HCT116 (cell line): ENCODE results near the gene TTLL5. TPM values are rescaled to one million over a fixed set of nuclear protein-coding genes. Genes with fewer than 3 reads are reported as not detected.

Source experiments
- ATAC-seq: fragments of 200-7000 bp; cut with Tn5 transposase; 2 replicates; pipeline ENCODE4 v1.9.1; 2020; ENCODE audit warnings: mild to moderate bottlenecking, moderate library complexity
- BruUV-seq: library from RNA; stranded (reverse); fragments of 400-500 nt; replicated peaks from 2 replicates; lab custom pipeline; 2021; lab: Mats Ljungman, UMichigan
- CTCF ChIA-PET: fragments of 300-600 bp; sonication (Branson Sonifier 250); formaldehyde crosslinking; loops from one replicate; lab custom pipeline; 2021; ENCODE audit warnings: antibody characterized with exemption; lab: Charles Lee
- POLR2A ChIA-PET: fragments of 300-600, 350-600 bp; sonication (Branson Sonifier 250); formaldehyde crosslinking; loops from one replicate; lab custom pipeline; 2021; ENCODE audit warnings: antibody characterized with exemption; lab: Charles Lee
- RAD21 ChIA-PET, 2 experiments: fragments of 300-600 bp; sonication (Branson Sonifier 250); formaldehyde crosslinking; loops; one replicate each; lab custom pipeline; 2023; ENCODE audit warnings: low total read pairs in 2 of 2; ENCODE audit not compliant: uncharacterized antibody in 2 of 2, unreplicated experiment in 2 of 2, low non-redundant PET in 1 of 2; lab: Charles Lee
- DNase-seq: peaks from one replicate; pipeline ENCODE4 v3.0.0-alpha.2; 2010; ENCODE audit warnings: low read depth, low spot score
- H2AFZ ChIP-seq: fragments of 200-600 bp; shearing (Covaris generic), sonication (generic); 2 replicates; pipeline ENCODE4 v1.6.1; 2017; ENCODE audit warnings: low read depth, mixed run types, mixed read lengths, antibody characterized with exemption, low read length; ENCODE audit not compliant: poor library complexity, severe bottlenecking
- H3K27ac ChIP-seq: 2 replicates; pipeline ENCODE4 v1.5.1; 2012; ENCODE audit warnings: low read depth, low read length
- H3K27me3 ChIP-seq: fragments of 200-600 bp; sonication (generic); 2 replicates; pipeline ENCODE4 v1.6.1; 2016; ENCODE audit warnings: mixed run types, low read length, mixed read lengths; ENCODE audit not compliant: insufficient read depth
- H3K36me3 ChIP-seq, 2 experiments: fragments of 200-500 bp in 1 of 2; fragments of 200-600 bp in 1 of 2; sonication (Bioruptor generic) in 1 of 2; sonication (generic) in 1 of 2; 2 replicates each; pipeline versions ENCODE4 v1.5.1 to v1.6.1; 2014 to 2016; ENCODE audit warnings: low read length in 2 of 2, inconsistent platforms in 1 of 2, mixed read lengths in 1 of 2, mixed run types in 1 of 2; ENCODE audit not compliant: insufficient read depth in 2 of 2, control insufficient read depth in 1 of 2
- H3K4me1 ChIP-seq, 2 experiments: fragments of 200-600 bp in 1 of 2; sonication (generic) in 1 of 2; 2 replicates each; pipeline versions ENCODE4 v1.5.1 to v1.6.1; 2012 to 2017; ENCODE audit warnings: low read length in 2 of 2, inconsistent platforms in 1 of 2, mild to moderate bottlenecking in 1 of 2, mixed read lengths in 1 of 2, mixed run types in 1 of 2, moderate library complexity in 1 of 2; ENCODE audit not compliant: insufficient read depth in 2 of 2, control insufficient read depth in 1 of 2
- H3K4me2 ChIP-seq: fragments of 200-600 bp; sonication (generic); 2 replicates; pipeline ENCODE4 v1.6.1; 2017; ENCODE audit warnings: mixed run types, low read length, mixed read lengths
- H3K4me3 ChIP-seq, 2 experiments: fragments of 200-600 bp in 1 of 2; sonication (generic) in 1 of 2; replicated peaks in 1 of 2; 2 replicates each; pipeline ENCODE4 v1.5.1; 2011 to 2016; ENCODE audit warnings: low read length in 2 of 2, control low read depth in 1 of 2, low read depth in 1 of 2, mild to moderate bottlenecking in 1 of 2, mixed read lengths in 1 of 2, mixed run types in 1 of 2
- H3K79me2 ChIP-seq: fragments of 200-600 bp; sonication (generic); 2 replicates; pipeline ENCODE4 v1.6.1; 2017; ENCODE audit warnings: mild to moderate bottlenecking, mixed run types, low read length, moderate library complexity, mixed read lengths; ENCODE audit not compliant: insufficient read depth
- H3K9ac ChIP-seq: fragments of 200-600 bp; sonication (generic); 2 replicates; pipeline ENCODE4 v1.6.1; 2016; ENCODE audit warnings: low read length, mixed read lengths
- H3K9me2 ChIP-seq: fragments of 200-600 bp; sonication (generic), shearing (Covaris generic); 2 replicates; pipeline ENCODE4 v1.6.1; 2017; ENCODE audit warnings: mixed run types, mild to moderate bottlenecking, moderate library complexity; ENCODE audit not compliant: insufficient read depth
- H3K9me3 ChIP-seq, 2 experiments: fragments of 200-500 bp in 1 of 2; fragments of 200-600 bp in 1 of 2; sonication (Bioruptor generic) in 1 of 2; sonication (generic) in 1 of 2; 2 replicates each; pipeline ENCODE4 v1.6.1; 2014 to 2017; ENCODE audit warnings: low read length in 2 of 2, mixed read lengths in 2 of 2, inconsistent platforms in 1 of 2, low read depth in 1 of 2, mild to moderate bottlenecking in 1 of 2, mixed run types in 1 of 2, moderate library complexity in 1 of 2; ENCODE audit not compliant: control insufficient read depth in 1 of 2, insufficient read depth in 1 of 2
- H4K20me1 ChIP-seq: fragments of 200-600 bp; sonication (generic), shearing (Covaris generic); 2 replicates; pipeline ENCODE4 v1.6.1; 2017; ENCODE audit warnings: mixed run types, mild to moderate bottlenecking, moderate library complexity; ENCODE audit not compliant: insufficient read depth
- CBX3 ChIP-seq: IDR thresholded peaks from 2 replicates; pipeline ENCODE4 v1.6.1; 2012; ENCODE audit warnings: low read depth
- CEBPB ChIP-seq: IDR thresholded peaks from 2 replicates; pipeline ENCODE4 v1.6.1; 2012; ENCODE audit warnings: low read depth
- ELF1 ChIP-seq: IDR thresholded peaks from 2 replicates; pipeline ENCODE4 v1.6.1; 2012; ENCODE audit warnings: low read depth, borderline replicate concordance
- EZH2 ChIP-seq: fragments of 200-600 bp; sonication (generic); IDR thresholded peaks from 2 replicates; pipeline ENCODE4 v1.6.1; 2017; ENCODE audit warnings: antibody characterized with exemption, mixed run types
- FOSL1 ChIP-seq: IDR thresholded peaks from 2 replicates; pipeline ENCODE4 v1.6.1; 2012; ENCODE audit warnings: low read depth
- POLR2A ChIP-seq: IDR thresholded peaks from 2 replicates; pipeline ENCODE4 v1.7.0; 2011; ENCODE audit warnings: borderline replicate concordance; ENCODE audit not compliant: insufficient read depth, insufficient read length; ENCODE audit errors: extremely low read depth
- POLR2AphosphoS5 ChIP-seq: IDR thresholded peaks from 2 replicates; pipeline ENCODE4 v1.6.1; 2011; ENCODE audit warnings: mild to moderate bottlenecking, low read depth, low read length, moderate library complexity
- RAD21 ChIP-seq: IDR thresholded peaks from 2 replicates; pipeline ENCODE4 v1.6.1; 2012; ENCODE audit warnings: low read depth, mild to moderate bottlenecking
- SIN3A ChIP-seq: IDR thresholded peaks from 2 replicates; pipeline ENCODE4 v1.6.1; 2012; ENCODE audit warnings: low read depth
- SP1 ChIP-seq: IDR thresholded peaks from 2 replicates; pipeline ENCODE4 v1.6.1; 2012; ENCODE audit warnings: low read depth
- ZNF274 ChIP-seq: fragments of 200-500 bp; sonication (Bioruptor generic); IDR thresholded peaks from 2 replicates; pipeline ENCODE4 v1.6.1; 2014; ENCODE audit warnings: mild to moderate bottlenecking, low read depth, low read length, inconsistent platforms
- intact Hi-C: fragments of 100-400 bp; cut with micrococcal nuclease; formaldehyde crosslinking; loops from 2 replicates; pipeline ENCODE4 v1.10.0; 2022
- total RNA-seq: library from RNA; stranded (reverse); gene quantifications from one replicate; pipeline ENCODE4 v1.2.1, GENCODE V29; 2021; ENCODE audit not compliant: unreplicated experiment
- TF ChIP-seq, protein P1 (sequence below): IDR thresholded peaks from 2 replicates; pipeline ENCODE4 v1.6.1; 2012
- TF ChIP-seq, protein P2 (sequence below): IDR thresholded peaks from 2 replicates; pipeline ENCODE4 v1.6.1; 2012
- TF ChIP-seq, protein P3 (sequence below): IDR thresholded peaks from 2 replicates; pipeline ENCODE4 v1.6.1; 2012; ENCODE audit warnings: low read depth
- TF ChIP-seq, protein P4 (sequence below), 3 experiments: fragments of 200-600 bp in 1 of 3; sonication (generic) in 1 of 3; IDR thresholded peaks in 2 of 3; conservative IDR thresholded peaks in 1 of 3; 2 replicates each; pipeline ENCODE4 v1.5.1; 2012 to 2017; ENCODE audit warnings: low read depth in 2 of 3, low read length in 2 of 3, antibody characterized with exemption in 1 of 3, borderline replicate concordance in 1 of 3, control low read depth in 1 of 3, mild to moderate bottlenecking in 1 of 3, mixed read lengths in 1 of 3, mixed run types in 1 of 3, moderate library complexity in 1 of 3; ENCODE audit not compliant: insufficient read depth in 1 of 3

TTLL5 gene
- total RNA-seq, 1 experiment from 2014 or later, result 26.2 TPM

DNA sequence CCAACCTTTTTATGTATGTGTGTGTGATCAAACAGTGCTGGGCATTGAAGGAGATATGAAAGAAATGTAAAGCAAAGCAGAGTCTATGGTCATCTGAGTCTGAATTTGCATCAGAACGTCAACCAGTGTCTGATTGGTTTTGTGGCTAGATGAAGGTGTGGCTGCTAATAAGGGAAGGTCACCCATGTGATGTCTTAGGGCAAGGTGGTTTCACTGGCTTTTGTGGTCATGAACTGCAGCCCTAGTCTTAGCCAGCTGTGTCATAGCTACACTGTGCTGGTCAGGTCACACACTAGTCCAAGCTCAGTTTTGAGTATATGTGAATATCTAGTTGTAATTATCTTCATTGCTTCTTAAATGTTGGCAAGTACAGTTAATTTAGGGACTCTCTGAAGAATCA is 214.9 kb downstream of the TTLL5 start (continued):
- TF ChIP-seq, protein P1, sequence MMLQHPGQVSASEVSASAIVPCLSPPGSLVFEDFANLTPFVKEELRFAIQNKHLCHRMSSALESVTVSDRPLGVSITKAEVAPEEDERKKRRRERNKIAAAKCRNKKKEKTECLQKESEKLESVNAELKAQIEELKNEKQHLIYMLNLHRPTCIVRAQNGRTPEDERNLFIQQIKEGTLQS, result no peak

DNA sequence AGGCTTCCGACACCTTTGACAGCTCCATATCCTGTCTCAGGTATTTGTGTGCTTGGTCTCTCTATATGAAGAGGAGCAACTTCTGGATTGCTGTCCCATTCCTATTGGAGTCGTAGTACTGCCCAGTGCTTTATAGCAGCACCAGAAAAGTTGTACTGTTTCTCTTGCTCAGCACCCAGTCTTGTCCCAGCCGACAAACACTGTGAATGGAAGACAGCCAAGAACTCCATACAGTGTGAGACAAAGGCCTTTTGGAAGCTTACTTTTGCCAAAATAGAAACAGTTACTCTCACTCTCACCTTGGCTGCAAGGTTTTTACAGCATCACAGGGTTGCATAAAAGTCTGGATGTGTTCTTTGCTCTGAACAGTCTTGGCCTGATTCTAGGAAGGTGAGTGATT is 215.5 kb downstream of the TTLL5 start:
- Histone ChIP-seq H2AFZ (no peak overlapping the region), H3K79me2 (no peaks in the 10 kb centered on the region), H3K27ac (no peak overlapping the region), H3K36me3 (no peaks in the 10 kb centered on the region), H3K9me3 (no peaks in the 10 kb centered on the region), H3K4me3 (no peak overlapping the region), H3K27me3 (no peaks in the 10 kb centered on the region)
- ATAC-seq, result no peak
- ChIA-PET RAD21 (no interaction called here), CTCF (interaction anchor here (1.1 kb wide), 1 partner anchor 30 kb away, joined by 5 read pairs; no protein-coding TSS in a partner anchor)
- no peak for DNase-seq
- intact Hi-C loops, result no loop called here
- BruUV-seq, result no TSS peak
- no peak for TF ChIP-seq ZNF274
- TF ChIP-seq, all 23 proteins: peak for 0
- Histone ChIP-seq H3K4me2 (no peak overlapping the region), H4K20me1 (no peaks in the 10 kb centered on the region), H3K9ac (no peak overlapping the region), H3K9me2 (no peaks in the 10 kb centered on the region), H3K4me1 (peaks cover 0 to 4% of the 10 kb centered on the region in 2 experiments; a peak in 1 of 4 replicates)
- POLR2A ChIA-PET, result no interaction called here

DNA sequence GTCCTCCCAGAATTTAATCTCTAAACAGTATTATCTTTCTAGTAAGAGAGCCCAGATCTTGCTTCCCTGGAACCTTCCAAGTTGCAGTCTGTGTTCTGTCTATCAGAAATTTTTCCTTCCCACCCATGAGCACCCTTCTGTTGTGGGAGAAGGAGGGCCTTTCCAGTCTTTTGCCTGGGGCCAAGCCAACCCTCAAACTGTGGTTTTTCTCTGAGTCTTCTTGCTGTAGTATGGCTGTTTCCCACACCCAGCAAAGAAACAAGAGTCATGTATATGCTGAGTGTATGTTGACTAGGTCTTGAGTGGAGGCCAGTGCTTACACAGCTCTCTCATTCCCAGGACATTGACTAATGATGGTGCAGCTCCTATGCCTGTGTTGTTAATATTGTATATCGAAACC is 216.2 kb downstream of the TTLL5 start:
- POLR2A ChIA-PET, result no interaction called here
- intact Hi-C loops, result no loop called here
- H3K9me3 ChIP-seq, result no peaks in the 10 kb centered on the region
- no peaks in the 10 kb centered on the region for H3K79me2 ChIP-seq
- no peak overlapping the region for H3K4me3 ChIP-seq
- DNase-seq (no peak), ATAC-seq (no peak)
- H3K36me3 ChIP-seq, result no peaks in the 10 kb centered on the region
- RAD21 ChIA-PET, result no interaction called here
- H4K20me1 ChIP-seq, result no peaks in the 10 kb centered on the region
- no peak overlapping the region for H2AFZ ChIP-seq
- CTCF ChIA-PET, result no interaction called here
- H3K9me2 ChIP-seq, result no peaks in the 10 kb centered on the region
- peaks cover 0 to 4% of the 10 kb centered on the region in 2 experiments; a peak in 1 of 4 replicates for H3K4me1 ChIP-seq
- no peak overlapping the region for H3K4me2 ChIP-seq
- no peak overlapping the region for H3K9ac ChIP-seq
- BruUV-seq, result no TSS peak
- H3K27me3 ChIP-seq, result no peaks in the 10 kb centered on the region
- no peak overlapping the region for H3K27ac ChIP-seq
- TF ChIP-seq, protein P2, sequence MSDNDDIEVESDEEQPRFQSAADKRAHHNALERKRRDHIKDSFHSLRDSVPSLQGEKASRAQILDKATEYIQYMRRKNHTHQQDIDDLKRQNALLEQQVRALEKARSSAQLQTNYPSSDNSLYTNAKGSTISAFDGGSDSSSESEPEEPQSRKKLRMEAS, result no peak
- TF ChIP-seq SP1, result no peak
- TF ChIP-seq SIN3A, result no peak
- TF ChIP-seq, protein P3, sequence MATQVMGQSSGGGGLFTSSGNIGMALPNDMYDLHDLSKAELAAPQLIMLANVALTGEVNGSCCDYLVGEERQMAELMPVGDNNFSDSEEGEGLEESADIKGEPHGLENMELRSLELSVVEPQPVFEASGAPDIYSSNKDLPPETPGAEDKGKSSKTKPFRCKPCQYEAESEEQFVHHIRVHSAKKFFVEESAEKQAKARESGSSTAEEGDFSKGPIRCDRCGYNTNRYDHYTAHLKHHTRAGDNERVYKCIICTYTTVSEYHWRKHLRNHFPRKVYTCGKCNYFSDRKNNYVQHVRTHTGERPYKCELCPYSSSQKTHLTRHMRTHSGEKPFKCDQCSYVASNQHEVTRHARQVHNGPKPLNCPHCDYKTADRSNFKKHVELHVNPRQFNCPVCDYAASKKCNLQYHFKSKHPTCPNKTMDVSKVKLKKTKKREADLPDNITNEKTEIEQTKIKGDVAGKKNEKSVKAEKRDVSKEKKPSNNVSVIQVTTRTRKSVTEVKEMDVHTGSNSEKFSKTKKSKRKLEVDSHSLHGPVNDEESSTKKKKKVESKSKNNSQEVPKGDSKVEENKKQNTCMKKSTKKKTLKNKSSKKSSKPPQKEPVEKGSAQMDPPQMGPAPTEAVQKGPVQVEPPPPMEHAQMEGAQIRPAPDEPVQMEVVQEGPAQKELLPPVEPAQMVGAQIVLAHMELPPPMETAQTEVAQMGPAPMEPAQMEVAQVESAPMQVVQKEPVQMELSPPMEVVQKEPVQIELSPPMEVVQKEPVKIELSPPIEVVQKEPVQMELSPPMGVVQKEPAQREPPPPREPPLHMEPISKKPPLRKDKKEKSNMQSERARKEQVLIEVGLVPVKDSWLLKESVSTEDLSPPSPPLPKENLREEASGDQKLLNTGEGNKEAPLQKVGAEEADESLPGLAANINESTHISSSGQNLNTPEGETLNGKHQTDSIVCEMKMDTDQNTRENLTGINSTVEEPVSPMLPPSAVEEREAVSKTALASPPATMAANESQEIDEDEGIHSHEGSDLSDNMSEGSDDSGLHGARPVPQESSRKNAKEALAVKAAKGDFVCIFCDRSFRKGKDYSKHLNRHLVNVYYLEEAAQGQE, result no peak
- TF ChIP-seq, protein P4, sequence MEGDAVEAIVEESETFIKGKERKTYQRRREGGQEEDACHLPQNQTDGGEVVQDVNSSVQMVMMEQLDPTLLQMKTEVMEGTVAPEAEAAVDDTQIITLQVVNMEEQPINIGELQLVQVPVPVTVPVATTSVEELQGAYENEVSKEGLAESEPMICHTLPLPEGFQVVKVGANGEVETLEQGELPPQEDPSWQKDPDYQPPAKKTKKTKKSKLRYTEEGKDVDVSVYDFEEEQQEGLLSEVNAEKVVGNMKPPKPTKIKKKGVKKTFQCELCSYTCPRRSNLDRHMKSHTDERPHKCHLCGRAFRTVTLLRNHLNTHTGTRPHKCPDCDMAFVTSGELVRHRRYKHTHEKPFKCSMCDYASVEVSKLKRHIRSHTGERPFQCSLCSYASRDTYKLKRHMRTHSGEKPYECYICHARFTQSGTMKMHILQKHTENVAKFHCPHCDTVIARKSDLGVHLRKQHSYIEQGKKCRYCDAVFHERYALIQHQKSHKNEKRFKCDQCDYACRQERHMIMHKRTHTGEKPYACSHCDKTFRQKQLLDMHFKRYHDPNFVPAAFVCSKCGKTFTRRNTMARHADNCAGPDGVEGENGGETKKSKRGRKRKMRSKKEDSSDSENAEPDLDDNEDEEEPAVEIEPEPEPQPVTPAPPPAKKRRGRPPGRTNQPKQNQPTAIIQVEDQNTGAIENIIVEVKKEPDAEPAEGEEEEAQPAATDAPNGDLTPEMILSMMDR (IDR thresholded peaks at IDR 0.05 in 2 of 3, conservative IDR thresholded peaks at IDR 0.05 in 1 of 3; ENCODE audit: borderline replicate concordance in 1 of 3, insufficient read depth in 1 of 3, low read depth in 2 of 3, low read length in 2 of 3), result no peak
- no peak for TF ChIP-seq EZH2
- no peak for TF ChIP-seq CEBPB
- no peak for TF ChIP-seq ELF1
- no peak for TF ChIP-seq CBX3
- no peak for TF ChIP-seq POLR2A
- TF ChIP-seq RAD21, result no peak
- no peak for TF ChIP-seq POLR2AphosphoS5
- TF ChIP-seq FOSL1, result no peak
